Measurements from ENCODE around the gene THUMPD2. TPM values are rescaled to one million over a fixed set of nuclear protein-coding genes. Genes with fewer than 3 reads are reported as not detected.

THUMPD2 gene
- total RNA-seq, 1 donor from 2014 or later = 11.5 TPM

DNA sequence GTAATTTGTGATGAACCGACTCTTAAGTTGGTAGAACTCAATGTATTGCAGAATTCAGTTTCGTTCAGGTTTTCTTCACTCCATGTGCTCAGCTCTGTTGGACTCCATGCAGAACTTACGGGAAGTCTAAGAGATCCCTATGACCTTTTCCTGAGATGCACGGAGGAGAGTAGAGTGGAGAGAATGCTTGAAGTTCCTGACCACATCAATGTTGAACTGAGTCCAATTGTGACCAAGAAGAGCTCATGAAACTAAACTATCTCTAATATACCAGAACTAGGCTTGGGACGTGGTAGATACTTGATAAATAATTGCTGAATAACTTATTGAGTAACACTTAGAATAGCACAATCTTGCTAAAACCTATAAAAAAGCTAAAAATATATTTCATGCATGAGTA, 66.1 kb downstream of the THUMPD2 start:
- TF ChIP-seq, protein P1, sequence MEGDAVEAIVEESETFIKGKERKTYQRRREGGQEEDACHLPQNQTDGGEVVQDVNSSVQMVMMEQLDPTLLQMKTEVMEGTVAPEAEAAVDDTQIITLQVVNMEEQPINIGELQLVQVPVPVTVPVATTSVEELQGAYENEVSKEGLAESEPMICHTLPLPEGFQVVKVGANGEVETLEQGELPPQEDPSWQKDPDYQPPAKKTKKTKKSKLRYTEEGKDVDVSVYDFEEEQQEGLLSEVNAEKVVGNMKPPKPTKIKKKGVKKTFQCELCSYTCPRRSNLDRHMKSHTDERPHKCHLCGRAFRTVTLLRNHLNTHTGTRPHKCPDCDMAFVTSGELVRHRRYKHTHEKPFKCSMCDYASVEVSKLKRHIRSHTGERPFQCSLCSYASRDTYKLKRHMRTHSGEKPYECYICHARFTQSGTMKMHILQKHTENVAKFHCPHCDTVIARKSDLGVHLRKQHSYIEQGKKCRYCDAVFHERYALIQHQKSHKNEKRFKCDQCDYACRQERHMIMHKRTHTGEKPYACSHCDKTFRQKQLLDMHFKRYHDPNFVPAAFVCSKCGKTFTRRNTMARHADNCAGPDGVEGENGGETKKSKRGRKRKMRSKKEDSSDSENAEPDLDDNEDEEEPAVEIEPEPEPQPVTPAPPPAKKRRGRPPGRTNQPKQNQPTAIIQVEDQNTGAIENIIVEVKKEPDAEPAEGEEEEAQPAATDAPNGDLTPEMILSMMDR (IDR thresholded peaks at IDR 0.05; ENCODE audit: insufficient read depth, low read length, poor library complexity, severe bottlenecking) = no peak
- no peak overlapping the region for H3K4me3 ChIP-seq (ENCODE audit: low read depth, low read length)
- H3K36me3 ChIP-seq (ENCODE audit: control insufficient read depth, insufficient read depth, low read length) = no peaks in the 10 kb centered on the region
- DNase-seq (ENCODE audit: low read depth) = no peak
- H3K27me3 ChIP-seq (ENCODE audit: control insufficient read depth, insufficient read depth, low read length) = no peaks in the 10 kb centered on the region

DNA sequence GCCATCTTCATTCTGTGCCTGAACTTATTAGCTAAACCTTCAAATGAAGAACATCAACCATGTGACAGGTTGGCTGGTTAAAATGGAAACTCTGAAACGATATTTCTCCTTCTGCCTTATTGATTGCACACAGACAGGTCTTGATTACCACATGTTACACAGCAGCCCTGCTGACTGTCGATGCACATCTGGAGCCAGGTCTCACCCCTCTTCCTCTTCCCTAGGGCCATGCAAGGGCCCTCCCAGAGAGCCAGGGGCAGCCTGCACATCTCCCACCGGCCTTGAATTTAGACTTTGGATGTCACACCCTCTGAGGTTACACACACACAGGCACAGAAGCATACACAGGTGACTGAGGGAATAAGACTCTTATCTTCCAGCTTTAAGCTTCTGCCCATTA, 68.3 kb downstream of the THUMPD2 start:
- no peak overlapping the region for H3K4me3 ChIP-seq (ENCODE audit: low read depth, low read length)
- TF ChIP-seq, protein P1 (IDR thresholded peaks at IDR 0.05; ENCODE audit: insufficient read depth, low read length, poor library complexity, severe bottlenecking) = no peak
- H3K27me3 ChIP-seq (ENCODE audit: control insufficient read depth, insufficient read depth, low read length) = no peaks in the 10 kb centered on the region
- no peak for DNase-seq (ENCODE audit: low read depth)
- no peaks in the 10 kb centered on the region for H3K36me3 ChIP-seq (ENCODE audit: control insufficient read depth, insufficient read depth, low read length)

DNA sequence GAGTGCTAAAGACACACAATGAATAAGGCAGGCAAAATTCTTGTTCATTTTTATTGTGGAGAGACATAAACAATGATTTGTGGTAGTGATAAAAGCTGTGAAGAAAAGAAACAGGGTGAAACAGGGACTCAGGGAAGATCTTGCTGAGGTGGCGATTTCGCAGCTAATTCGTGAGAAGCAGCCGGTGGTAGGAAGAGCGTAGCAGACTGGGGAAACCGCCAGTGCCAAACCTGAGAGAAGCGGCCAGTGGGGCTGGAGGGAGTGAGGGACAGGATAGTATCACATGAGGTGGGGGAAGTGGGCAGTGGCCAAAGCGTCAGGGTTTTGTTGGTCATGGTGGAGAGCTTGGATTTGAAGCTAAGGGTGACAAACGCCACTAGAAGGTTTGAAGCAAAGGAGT, 71.1 kb downstream of the THUMPD2 start:
- TF ChIP-seq, protein P1 (IDR thresholded peaks at IDR 0.05; ENCODE audit: insufficient read depth, low read length, poor library complexity, severe bottlenecking) = no peak
- Histone ChIP-seq H3K27me3 (ENCODE audit: control insufficient read depth, insufficient read depth, low read length) (no peaks in the 10 kb centered on the region), H3K4me3 (ENCODE audit: low read depth, low read length) (no peak overlapping the region), H3K36me3 (ENCODE audit: control insufficient read depth, insufficient read depth, low read length) (no peaks in the 10 kb centered on the region)
- DNase-seq (ENCODE audit: low read depth) = no peak

DNA sequence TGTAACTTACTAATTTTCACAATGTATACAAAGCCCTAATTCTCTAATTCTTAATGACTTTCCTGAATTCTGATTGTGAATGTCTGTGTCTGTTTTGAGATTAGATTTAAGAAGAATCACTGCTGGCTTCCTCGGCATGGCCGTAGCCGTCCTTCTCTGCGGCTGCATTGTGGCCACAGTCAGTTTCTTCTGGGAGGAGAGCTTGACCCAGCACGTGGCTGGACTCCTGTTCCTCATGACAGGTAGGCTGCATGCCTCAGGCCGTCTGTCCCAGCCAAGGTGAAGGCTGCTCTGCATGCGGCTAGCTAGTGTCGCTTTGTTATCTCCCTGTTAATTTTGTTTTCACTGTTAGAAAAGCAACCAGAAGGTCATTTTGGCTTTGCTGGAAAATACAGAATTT, 72.1 kb downstream of the THUMPD2 start:
- no peak for DNase-seq (ENCODE audit: low read depth)
- TF ChIP-seq, protein P1 (IDR thresholded peaks at IDR 0.05; ENCODE audit: insufficient read depth, low read length, poor library complexity, severe bottlenecking) = no peak
- Histone ChIP-seq H3K27me3 (ENCODE audit: control insufficient read depth, insufficient read depth, low read length) (no peaks in the 10 kb centered on the region), H3K4me3 (ENCODE audit: low read depth, low read length) (no peak overlapping the region), H3K36me3 (ENCODE audit: control insufficient read depth, insufficient read depth, low read length) (no peaks in the 10 kb centered on the region)

DNA sequence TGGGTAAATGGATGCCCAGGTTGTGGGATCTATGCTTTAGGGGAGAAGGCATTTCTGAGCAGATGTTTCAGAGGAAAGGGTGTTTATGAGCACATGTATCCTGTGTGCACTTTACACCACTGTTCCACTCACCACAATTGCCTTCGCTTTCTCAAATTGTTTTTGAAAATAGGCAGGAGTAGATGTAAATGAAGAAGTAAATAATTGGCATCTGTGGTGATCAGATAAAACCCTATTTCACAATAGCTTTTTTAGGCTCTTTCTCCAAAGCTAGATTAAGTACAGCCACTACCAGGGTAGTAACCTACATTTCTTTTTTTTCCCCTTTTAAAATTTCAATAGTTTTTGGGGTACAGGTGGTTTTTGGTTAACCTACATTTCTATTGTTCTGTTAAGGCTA, 72.7 kb downstream of the THUMPD2 start:
- no peak for DNase-seq (ENCODE audit: low read depth)
- Histone ChIP-seq H3K27me3 (ENCODE audit: control insufficient read depth, insufficient read depth, low read length) (no peaks in the 10 kb centered on the region), H3K36me3 (ENCODE audit: control insufficient read depth, insufficient read depth, low read length) (no peaks in the 10 kb centered on the region), H3K4me3 (ENCODE audit: low read depth, low read length) (no peak overlapping the region)
- TF ChIP-seq, protein P1 (IDR thresholded peaks at IDR 0.05; ENCODE audit: insufficient read depth, low read length, poor library complexity, severe bottlenecking) = no peak

DNA sequence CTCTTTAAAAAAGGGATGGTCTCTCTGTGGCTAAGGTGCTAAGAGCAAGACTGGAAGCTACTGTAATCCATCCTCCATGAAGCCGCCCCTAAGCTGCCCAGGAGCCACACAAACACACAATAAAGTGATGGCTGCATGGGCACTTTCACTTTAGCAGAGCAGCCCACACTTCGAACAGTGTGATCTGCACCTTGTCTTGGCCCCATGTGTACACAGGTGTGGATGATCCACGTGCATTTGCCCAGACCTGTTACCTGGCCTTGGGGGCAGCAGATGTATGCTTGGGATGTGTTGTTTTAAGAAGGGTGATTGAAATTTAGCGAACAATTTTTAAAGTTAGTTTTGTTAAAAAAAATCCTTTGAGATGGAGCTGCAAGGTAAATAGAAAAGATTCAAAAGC, 73.4 kb downstream of the THUMPD2 start:
- Histone ChIP-seq H3K36me3 (ENCODE audit: control insufficient read depth, insufficient read depth, low read length) (no peaks in the 10 kb centered on the region), H3K4me3 (ENCODE audit: low read depth, low read length) (no peak overlapping the region), H3K27me3 (ENCODE audit: control insufficient read depth, insufficient read depth, low read length) (no peaks in the 10 kb centered on the region)
- no peak for DNase-seq (ENCODE audit: low read depth)
- TF ChIP-seq, protein P1 (IDR thresholded peaks at IDR 0.05; ENCODE audit: insufficient read depth, low read length, poor library complexity, severe bottlenecking) = no peak

All from kidney epithelial cell (primary cell).